ENCODE data around the gene DPP3.

DPP3 gene

GRCh38 chr11:66443602-66444001 is 36.6 kb upstream of the DPP3 start:
- peak; percentile 68 for DNase-seq (ENCODE audit: low read depth)
- no peak for TF ChIP-seq CTCF (IDR thresholded peaks at IDR 0.05; ENCODE audit: low read length, missing control alignments)
- no peak overlapping the region for H3K4me3 ChIP-seq (replicated peaks; ENCODE audit: low read depth, low read length)

- H3K4me3 ChIP-seq (replicated peaks; ENCODE audit: low read depth, low read length) = no peak overlapping the region
- DNase-seq (ENCODE audit: low read depth) = no peak
- TF ChIP-seq CTCF (IDR thresholded peaks at IDR 0.05; ENCODE audit: low read length, missing control alignments) = no peak
Observed at GRCh38 chr11:66447012-66447411, 33.2 kb upstream of the DPP3 start.

- TF ChIP-seq CTCF (IDR thresholded peaks at IDR 0.05; ENCODE audit: low read length, missing control alignments) = no peak
- no peak overlapping the region for H3K4me3 ChIP-seq (replicated peaks; ENCODE audit: low read depth, low read length)
- no peak for DNase-seq (ENCODE audit: low read depth)
Observed at GRCh38 chr11:66448523-66448922, 31.7 kb upstream of the DPP3 start.

GRCh38 chr11:66450560-66450959 is 29.7 kb upstream of the DPP3 start:
- TF ChIP-seq CTCF (IDR thresholded peaks at IDR 0.05; ENCODE audit: low read length, missing control alignments) = no peak
- H3K4me3 ChIP-seq (replicated peaks; ENCODE audit: low read depth, low read length) = no peak overlapping the region
- DNase-seq (ENCODE audit: low read depth) = no peak

GRCh38 chr11:66451663-66452062 is 28.6 kb upstream of the DPP3 start:
- no peak for TF ChIP-seq CTCF (IDR thresholded peaks at IDR 0.05; ENCODE audit: low read length, missing control alignments)
- no peak overlapping the region for H3K4me3 ChIP-seq (replicated peaks; ENCODE audit: low read depth, low read length)
- DNase-seq (ENCODE audit: low read depth) = no peak

GRCh38 chr11:66454247-66454646 is 26.0 kb upstream of the DPP3 start:
- no peak overlapping the region for H3K4me3 ChIP-seq (replicated peaks; ENCODE audit: low read depth, low read length)
- TF ChIP-seq CTCF (IDR thresholded peaks at IDR 0.05; ENCODE audit: low read length, missing control alignments) = no peak
- no peak for DNase-seq (ENCODE audit: low read depth)

- TF ChIP-seq CTCF (IDR thresholded peaks at IDR 0.05; ENCODE audit: low read length, missing control alignments) = no peak
- no peak overlapping the region for H3K4me3 ChIP-seq (replicated peaks; ENCODE audit: low read depth, low read length)
- no peak for DNase-seq (ENCODE audit: low read depth)
Observed at GRCh38 chr11:66454828-66455227, 25.4 kb upstream of the DPP3 start.
